CD4-positive, alpha-beta T cell treated with Interleukin-4 for 1 hour (primary cell): Measurements from ENCODE around the gene CAV1.

ENCODE experiments used
- DNase-seq, 2 donors: peaks; one replicate each; pipeline ENCODE4 v3.0.0-alpha.2; 2020 to 2022

The CAV1 gene

DNA sequence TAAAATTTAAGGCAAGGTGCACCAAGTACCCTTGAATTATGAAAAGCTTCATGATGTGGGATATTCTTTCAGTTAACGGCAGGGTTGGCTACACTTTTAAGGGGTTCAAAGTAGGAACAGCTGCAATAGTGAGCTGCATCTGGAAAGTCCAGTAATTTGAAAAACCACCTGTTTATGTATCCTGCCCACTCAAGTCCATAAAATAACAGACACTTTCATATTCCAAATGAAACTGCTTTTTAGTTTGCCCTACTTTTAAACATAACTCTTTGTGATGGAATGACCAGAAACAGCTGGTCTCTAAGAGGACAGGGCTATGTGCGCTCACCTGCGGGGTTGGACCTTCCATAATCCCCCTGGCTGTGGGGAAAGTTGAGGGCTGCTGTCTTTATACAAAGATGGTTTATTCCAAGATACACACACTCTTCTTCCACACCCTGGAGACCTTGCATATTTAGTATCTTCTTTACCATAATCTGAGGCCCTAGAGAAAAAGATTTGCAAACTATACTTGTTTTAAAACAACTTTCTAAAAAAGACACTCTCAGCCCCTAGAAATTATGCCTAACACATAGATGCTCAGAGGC, 7.4 kb downstream of the CAV1 start:
- DNase-seq = no peak

DNA sequence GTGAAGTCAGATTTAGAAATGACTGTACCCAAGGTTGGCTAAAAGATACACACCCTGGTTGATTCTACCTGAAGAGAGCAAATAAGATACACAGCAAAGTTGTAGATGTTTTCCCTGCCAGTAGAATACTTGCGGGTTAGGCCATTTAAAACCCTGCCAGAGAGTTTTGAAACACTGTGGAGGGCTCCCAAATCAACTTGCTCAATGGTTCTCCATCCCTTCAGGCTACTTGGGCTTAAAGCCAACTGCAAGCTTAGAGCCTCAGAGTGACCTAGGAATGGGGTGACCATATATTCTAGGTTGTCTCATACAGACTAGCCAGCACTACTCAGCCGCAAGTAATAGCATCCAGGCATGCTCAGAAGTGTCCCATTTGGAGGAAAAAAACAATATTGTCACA, 10.0 kb downstream of the CAV1 start:
- no peak for DNase-seq

DNA sequence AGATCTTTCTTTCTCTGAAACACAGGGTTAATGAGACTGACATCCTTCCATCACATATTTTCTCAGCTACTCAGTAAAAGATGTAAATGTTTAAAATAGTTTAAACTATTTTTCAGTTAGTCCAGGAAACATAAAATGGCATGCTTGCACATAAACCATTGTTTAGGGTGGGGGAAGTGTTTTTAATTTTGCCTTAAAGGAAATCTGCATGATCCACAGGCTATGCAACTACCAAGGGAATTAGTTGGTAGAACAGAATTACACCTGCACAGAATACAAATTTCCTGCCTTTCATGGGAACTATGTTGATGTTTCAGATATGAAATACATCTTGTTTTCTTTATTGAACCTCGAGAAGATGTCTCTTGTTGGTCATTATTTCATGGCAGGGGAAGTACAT, 10.6 kb downstream of the CAV1 start:
- no peak for DNase-seq

DNA sequence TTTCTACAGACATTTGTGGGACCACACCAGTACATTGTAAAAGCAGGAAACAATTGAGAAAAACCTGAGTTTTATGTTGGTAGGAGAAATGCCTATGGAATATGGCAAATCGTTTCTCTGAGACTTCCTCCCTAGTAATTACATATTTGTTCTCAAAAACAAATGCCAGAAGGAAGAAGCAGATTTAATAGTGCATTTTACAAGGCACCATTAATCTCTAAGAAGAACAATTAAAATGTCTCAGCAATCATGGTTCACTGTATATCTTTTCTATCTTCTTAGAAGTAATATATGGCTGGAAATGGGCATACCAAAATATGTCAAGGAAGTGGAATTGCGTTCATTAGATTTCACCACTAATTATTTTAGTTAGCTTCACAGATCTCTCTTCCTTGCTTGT, 13.3 kb downstream of the CAV1 start:
- no peak for DNase-seq

DNA sequence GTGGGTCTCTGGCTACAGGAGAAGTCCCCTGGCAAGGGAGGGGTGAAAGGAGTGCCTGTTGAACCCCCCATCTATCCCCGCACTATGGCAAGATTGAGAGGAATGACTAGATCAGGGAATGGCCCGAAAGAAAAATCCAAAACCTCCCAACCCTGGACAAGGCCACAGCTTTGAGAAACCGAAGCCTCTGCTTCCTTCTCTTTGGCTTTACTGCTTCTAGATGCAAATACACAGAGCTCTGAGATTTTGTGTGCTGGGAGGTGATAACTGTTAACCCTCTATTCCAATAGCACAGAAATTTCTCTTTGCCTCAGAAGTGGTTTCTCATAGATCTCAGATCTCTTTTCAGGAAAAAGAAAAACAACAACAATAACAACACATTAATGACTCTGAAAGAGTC, 15.0 kb downstream of the CAV1 start:
- no peak for DNase-seq

DNA sequence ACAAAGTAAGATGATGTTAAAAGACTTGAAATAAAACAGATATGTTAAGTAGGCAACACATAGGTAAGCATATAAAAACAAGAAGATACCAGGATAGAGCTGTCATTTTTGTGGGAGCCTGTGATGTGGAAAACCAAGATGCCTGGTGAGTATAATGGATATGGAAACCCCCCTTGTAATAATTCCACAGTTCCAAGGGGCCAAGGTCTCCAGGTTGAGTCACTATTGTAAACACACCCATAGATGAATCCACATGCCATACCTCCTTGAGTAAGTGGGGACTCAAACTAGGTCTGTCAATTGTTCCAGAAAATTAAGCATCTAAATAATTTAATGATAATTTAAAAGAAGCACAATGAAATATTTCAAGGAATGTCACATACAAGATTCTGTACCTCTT, 15.9 kb downstream of the CAV1 start:
- no peak for DNase-seq

DNA sequence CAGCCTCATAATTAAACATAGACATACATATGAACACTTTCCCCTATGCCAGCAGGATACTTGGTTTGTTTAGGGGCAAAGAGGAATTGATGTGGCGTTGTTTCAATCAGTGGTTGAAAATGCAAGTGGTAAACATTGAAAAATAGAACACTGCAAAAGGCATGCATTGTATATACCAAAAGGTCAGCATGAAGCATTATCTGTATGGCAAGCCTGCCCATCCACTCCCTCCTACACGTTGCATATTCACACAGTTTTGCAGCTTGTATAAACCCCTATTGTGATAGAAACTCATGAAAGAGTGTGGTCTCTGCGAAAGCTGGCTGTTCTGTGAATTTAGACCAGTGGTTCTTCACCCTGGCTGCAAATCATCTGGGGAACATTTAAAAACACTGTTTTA, 17.1 kb downstream of the CAV1 start:
- DNase-seq = no peak

GRCh38 chr7:116542618-116543017, 17.8 kb downstream of the CAV1 start:
- no peak for DNase-seq

GRCh38 chr7:116543664-116544063, 18.8 kb downstream of the CAV1 start:
- DNase-seq = no peak

DNA sequence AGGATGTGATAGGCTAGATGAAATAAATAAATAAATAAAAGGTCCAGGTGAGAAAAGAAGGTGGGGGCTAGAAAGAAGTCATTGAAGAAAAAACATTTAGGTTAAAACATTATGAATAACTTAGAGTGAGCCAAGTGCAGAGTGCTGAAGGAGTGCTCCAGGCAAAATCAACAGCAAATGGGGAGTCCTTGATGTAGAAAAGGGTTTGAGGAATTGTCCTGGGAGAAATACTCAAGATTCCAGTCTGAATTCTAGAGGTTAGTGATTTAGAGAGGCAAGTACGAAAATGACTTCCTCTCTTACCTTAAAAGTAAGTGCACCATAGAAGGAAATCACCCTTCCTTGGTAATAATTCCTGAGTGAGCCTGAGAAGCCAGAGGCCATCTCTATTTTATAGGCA, 19.7 kb downstream of the CAV1 start:
- DNase-seq = no peak

GRCh38 chr7:116545411-116545993, 20.7 kb downstream of the CAV1 start:
- DNase-seq = no peak

GRCh38 chr7:116546054-116546453, 21.2 kb downstream of the CAV1 start:
- DNase-seq = no peak

- DNase-seq = no peak
Observed at GRCh38 chr7:116546916-116547315, 22.1 kb downstream of the CAV1 start.

DNA sequence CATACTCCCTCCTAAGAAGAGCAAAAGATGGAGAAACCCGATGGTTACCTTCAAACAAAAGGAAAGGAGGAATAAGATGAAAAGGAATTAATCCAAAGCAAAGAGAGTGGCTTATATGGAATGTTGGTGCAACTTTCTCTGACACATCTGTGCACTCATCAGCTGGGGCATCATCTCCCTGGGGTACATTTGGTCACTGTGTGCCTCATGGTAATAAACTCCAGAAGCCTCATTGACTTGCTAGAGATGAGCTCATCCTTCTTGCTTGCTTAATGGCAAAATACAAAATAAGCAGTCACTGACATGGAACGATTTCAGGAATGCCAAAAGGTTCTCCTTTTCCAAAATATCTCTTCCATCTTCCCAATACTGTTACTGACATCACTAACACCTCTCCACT, 22.5 kb downstream of the CAV1 start:
- DNase-seq = no peak

DNA sequence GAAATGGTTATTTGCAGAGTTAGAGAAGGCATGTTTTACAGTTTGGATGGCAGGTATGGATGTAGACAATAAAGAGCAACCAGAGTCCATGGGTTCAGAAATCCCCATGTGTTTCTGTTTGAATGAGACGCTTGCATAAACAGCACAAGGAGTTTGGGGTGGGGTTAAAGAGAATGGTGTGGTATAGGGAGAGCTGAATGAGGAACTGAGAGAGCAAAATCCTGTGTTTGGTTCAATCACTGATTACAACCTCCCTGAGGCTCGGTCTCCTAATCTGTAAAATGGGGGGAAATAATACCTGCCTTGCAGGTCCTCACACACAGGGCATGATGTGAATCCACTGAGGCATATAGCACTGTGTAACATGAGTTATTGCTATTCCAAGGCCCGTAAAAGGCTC, 23.7 kb downstream of the CAV1 start:
- no peak for DNase-seq

- no peak for DNase-seq
Observed at GRCh38 chr7:116549370-116549769, 24.5 kb downstream of the CAV1 start.

DNA sequence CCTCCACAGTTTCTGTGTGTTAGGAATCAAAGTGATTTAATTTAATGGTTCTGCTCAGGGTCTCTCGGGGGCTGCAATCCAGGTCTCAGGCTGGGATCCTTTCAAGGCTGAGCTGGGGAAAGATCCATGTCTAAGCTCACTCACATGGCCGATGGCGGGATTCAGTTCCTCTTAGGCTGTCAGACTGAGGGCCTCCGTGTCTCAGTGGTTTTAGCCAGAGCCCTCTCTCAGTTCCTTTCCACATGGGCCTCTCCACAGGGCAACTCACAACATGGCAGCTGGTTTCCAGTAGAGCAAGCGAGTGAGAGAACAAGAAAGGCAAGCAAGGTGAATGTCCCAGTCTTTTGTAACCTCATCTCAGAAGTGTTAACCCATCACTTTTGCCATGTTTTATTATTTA, 26.9 kb downstream of the CAV1 start:
- no peak for DNase-seq

DNA sequence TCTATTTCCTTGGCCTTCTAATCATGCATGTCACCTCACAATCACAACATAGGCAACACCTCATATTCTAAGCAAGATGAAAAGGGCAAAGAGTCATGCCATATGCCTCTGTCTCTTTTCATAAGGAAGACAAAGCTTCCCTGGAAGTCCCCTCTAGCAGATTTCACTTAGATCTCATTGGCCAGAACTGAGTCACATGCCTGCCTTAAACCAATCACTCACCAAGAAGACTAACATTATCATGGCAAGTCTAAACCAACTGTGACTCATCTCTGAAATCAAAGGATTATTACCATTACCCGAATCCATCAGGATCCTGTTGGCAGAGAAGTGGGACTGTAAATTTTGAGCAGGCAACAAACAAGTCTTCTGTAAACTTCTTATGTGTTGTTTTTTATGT, 27.8 kb downstream of the CAV1 start:
- no peak for DNase-seq

DNA sequence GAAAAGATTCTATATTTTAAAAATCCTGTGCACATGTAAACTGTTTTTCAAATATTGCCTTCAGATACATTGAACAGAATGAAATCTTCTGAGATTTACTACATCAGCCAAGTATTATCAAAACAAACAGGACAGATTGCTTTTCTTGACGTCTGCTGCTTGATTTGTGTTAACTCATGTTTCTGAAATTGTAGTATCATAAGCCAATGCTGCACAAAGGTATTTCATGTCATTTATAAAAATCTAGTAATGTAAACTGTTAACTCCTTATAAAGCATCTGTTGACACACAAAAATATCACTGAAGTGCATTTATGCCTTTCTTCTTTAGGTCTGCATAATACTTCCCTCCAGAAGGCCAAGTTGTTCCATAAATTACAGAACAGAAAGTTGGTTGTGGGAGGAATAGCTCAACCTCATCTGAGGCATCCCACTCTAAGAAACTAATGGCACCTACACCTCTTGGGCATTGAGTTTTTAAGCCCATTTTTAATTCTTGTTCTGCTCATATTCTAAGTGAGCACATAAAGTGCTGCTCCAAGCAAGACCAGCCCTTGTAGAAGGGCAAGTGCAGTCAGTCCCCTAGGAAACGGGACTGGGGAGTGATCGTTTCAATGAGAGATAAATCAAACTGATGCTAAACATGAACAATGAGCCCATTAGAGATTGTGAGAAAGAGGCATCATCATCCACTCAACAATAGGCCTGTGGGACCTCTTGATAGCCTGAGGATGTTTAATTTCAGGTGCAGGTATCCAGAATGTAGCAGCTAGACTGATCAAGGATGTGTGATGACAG, 28.5 kb downstream of the CAV1 start:
- no peak for DNase-seq

DNA sequence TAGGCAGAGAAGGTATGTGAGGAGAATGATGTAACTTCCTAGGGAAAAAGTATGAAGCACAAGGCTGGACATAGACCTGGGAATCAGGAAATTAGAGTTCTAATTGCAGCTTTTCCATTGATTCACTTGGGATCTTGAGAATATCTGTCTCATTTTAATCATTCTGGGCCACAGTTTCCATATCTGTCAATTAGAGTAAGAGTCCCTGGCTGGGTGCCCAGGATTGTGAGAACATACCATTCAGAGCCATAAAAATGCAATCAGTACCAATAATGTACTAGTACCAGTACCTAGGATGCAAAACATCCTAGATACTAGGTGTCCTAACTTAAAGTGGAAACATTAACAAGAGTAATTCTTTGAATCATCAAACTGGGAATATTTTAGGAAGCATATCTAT, 29.6 kb downstream of the CAV1 start:
- DNase-seq = no peak

GRCh38 chr7:116554911-116555310, 30.1 kb downstream of the CAV1 start:
- no peak for DNase-seq

- no peak for DNase-seq
Observed at GRCh38 chr7:116557066-116557585, 32.3 kb downstream of the CAV1 start.

DNA sequence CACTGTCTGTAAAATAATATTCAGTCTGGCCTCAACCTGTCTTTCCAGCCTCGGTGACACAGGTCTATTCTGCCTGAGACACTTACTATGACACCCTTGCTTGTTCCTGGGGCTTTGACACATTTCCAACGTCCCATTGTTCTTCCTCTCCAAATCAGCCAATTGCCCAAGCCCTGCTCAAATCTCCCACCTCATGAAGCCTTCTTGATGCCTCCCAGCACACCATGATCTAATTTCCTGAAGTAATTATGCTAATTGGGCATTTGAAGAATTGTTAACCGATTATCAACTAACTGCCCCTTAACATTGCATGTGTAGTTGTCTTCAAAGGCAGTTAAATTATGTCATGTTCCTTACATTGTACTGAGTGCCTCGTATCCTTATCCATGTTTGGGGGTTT, 33.1 kb downstream of the CAV1 start:
- no peak for DNase-seq
